Caco-2 (cell line): ENCODE results near the gene STK32B. TPM values are rescaled to one million over a fixed set of nuclear protein-coding genes. Genes with fewer than 3 reads are reported as not detected.

Source experiments
- BruUV-seq: library from RNA; stranded (reverse); fragments of 400-500 nt; replicated peaks from 2 replicates; lab custom pipeline; 2021; lab: Mats Ljungman, UMichigan
- CTCF ChIA-PET: fragments of 300-600 bp; sonication (Branson Sonifier 250); formaldehyde crosslinking; loops from one replicate; lab custom pipeline; 2022; ENCODE audit warnings: antibody characterized with exemption; lab: Charles Lee
- POLR2A ChIA-PET: fragments of 300-600 bp; sonication (Branson Sonifier 250); formaldehyde crosslinking; loops from one replicate; lab custom pipeline; 2022; ENCODE audit warnings: antibody characterized with exemption; lab: Charles Lee
- DNase-seq, 2 experiments: peaks; one replicate each; pipeline versions ENCODE4 v3.0.0 to v3.0.0-alpha.2; 2020 to 2022
- H3K27me3 ChIP-seq: replicated peaks from 2 replicates; pipeline ENCODE4 v1.6.0; 2011; ENCODE audit warnings: low read length; ENCODE audit not compliant: control insufficient read depth, insufficient read depth
- H3K36me3 ChIP-seq: 2 replicates; pipeline ENCODE4 v1.5.1; 2011; ENCODE audit warnings: low read length; ENCODE audit not compliant: control insufficient read depth, insufficient read depth
- H3K4me1 ChIP-seq: fragments of 250-450 bp; sonication (Bioruptor Pico); 2 replicates; pipeline ENCODE4 v1.5.1; 2020; ENCODE audit warnings: mild to moderate bottlenecking
- H3K4me3 ChIP-seq: 2 replicates; pipeline ENCODE4 v1.5.1; 2011; ENCODE audit warnings: low read depth, mild to moderate bottlenecking, control low read depth, low read length
- H3K9me3 ChIP-seq: fragments of 250-450 bp; sonication (Bioruptor Pico); 2 replicates; pipeline ENCODE4 v1.5.1; 2020; ENCODE audit warnings: mild to moderate bottlenecking, moderate library complexity
- H3K27ac Mint-ChIP-seq: one replicate; pipeline ENCODE4 v1.8.0; 2022; ENCODE audit warnings: mixed read lengths; ENCODE audit not compliant: unreplicated experiment
- H3K27me3 Mint-ChIP-seq: one replicate; pipeline ENCODE4 v1.8.0; 2022; ENCODE audit warnings: mixed read lengths; ENCODE audit not compliant: insufficient read depth, unreplicated experiment
- H3K36me3 Mint-ChIP-seq: one replicate; pipeline ENCODE4 v1.8.0; 2022; ENCODE audit warnings: mild to moderate bottlenecking, mixed read lengths; ENCODE audit not compliant: insufficient read depth, unreplicated experiment
- H3K4me1 Mint-ChIP-seq: one replicate; pipeline ENCODE4 v1.8.0; 2022; ENCODE audit warnings: low read depth, mixed read lengths; ENCODE audit not compliant: unreplicated experiment
- H3K4me3 Mint-ChIP-seq: one replicate; pipeline ENCODE4 v1.8.0; 2022; ENCODE audit warnings: mild to moderate bottlenecking, moderate library complexity, mixed read lengths; ENCODE audit not compliant: unreplicated experiment
- H3K9me3 Mint-ChIP-seq: one replicate; pipeline ENCODE4 v1.8.0; 2022; ENCODE audit warnings: mixed read lengths; ENCODE audit not compliant: unreplicated experiment
- CTCF ChIP-seq, 2 experiments: fragments of 200-600 bp in 1 of 2; IDR thresholded peaks; 1 replicate in 1 of 2; 2 replicates in 1 of 2; pipeline versions ENCODE4 v1.5.1 to v1.8.0; 2011 to 2022; ENCODE audit warnings: antibody characterized with exemption in 1 of 2, control low read depth in 1 of 2, inconsistent platforms in 1 of 2, low read depth in 1 of 2, low read length in 1 of 2, mild to moderate bottlenecking in 1 of 2, moderate library complexity in 1 of 2; ENCODE audit not compliant: insufficient read depth in 1 of 2, severe bottlenecking in 1 of 2, unreplicated experiment in 1 of 2
- intact Hi-C: fragments of 100-400 bp; cut with micrococcal nuclease; formaldehyde crosslinking; loops from one replicate; pipeline ENCODE4 v1.10.0; 2022; ENCODE audit not compliant: unreplicated experiment
- total RNA-seq: library from RNA; stranded (reverse); gene quantifications from 2 replicates; pipeline ENCODE4 v1.2.3, GENCODE V29; 2022

Gene STK32B
- total RNA-seq, 1 experiment from 2014 or later: 11.2 TPM

- Mint-ChIP-seq H3K27ac (no peak overlapping the region), H3K4me3 (no peak overlapping the region), H3K9me3 (peaks cover 30% of the 10 kb centered on the region), H3K36me3 (no peaks in the 10 kb centered on the region), H3K4me1 (no peaks in the 10 kb centered on the region), H3K27me3 (no peaks in the 10 kb centered on the region)
- POLR2A ChIA-PET: no interaction called here
- no peaks in the 10 kb centered on the region for H3K27me3 ChIP-seq
- no peaks in the 10 kb centered on the region for H3K36me3 ChIP-seq
- intact Hi-C loops: no loop called here
- CTCF ChIA-PET: no interaction called here
- no peak for TF ChIP-seq CTCF (IDR thresholded peaks at IDR 0.05; ENCODE audit: insufficient read depth in 1 of 2, low read depth in 1 of 2, low read length in 1 of 2, severe bottlenecking in 1 of 2, unreplicated experiment in 1 of 2)
- no peak overlapping the region for H3K4me3 ChIP-seq
- no peaks in the 10 kb centered on the region for H3K9me3 ChIP-seq
- DNase-seq: no peak
- H3K4me1 ChIP-seq: no peaks in the 10 kb centered on the region
- BruUV-seq: no TSS peak
Observed at GRCh38 chr4:5134620-5135019, 83.3 kb downstream of the STK32B start.

GRCh38 chr4:5137226-5137625 lies 85.9 kb downstream of the STK32B start:
- peaks cover 10% of the 10 kb centered on the region for H3K9me3 Mint-ChIP-seq
- intact Hi-C loops: no loop called here
- H3K36me3 Mint-ChIP-seq: no peaks in the 10 kb centered on the region
- ChIA-PET CTCF (no interaction called here), POLR2A (no interaction called here)
- no peaks in the 10 kb centered on the region for H3K4me1 Mint-ChIP-seq
- no peaks in the 10 kb centered on the region for H3K9me3 ChIP-seq
- no peaks in the 10 kb centered on the region for H3K27me3 Mint-ChIP-seq
- H3K4me1 ChIP-seq: no peaks in the 10 kb centered on the region
- TF ChIP-seq CTCF (IDR thresholded peaks at IDR 0.05; ENCODE audit: insufficient read depth in 1 of 2, low read depth in 1 of 2, low read length in 1 of 2, severe bottlenecking in 1 of 2, unreplicated experiment in 1 of 2): no peak
- H3K27me3 ChIP-seq: no peaks in the 10 kb centered on the region
- H3K4me3 Mint-ChIP-seq: no peak overlapping the region
- DNase-seq: no peak
- no peak overlapping the region for H3K27ac Mint-ChIP-seq
- no TSS peak for BruUV-seq
- H3K36me3 ChIP-seq: no peaks in the 10 kb centered on the region
- H3K4me3 ChIP-seq: no peak overlapping the region

- Histone ChIP-seq H3K36me3 (no peaks in the 10 kb centered on the region), H3K4me1 (no peaks in the 10 kb centered on the region), H3K4me3 (no peak overlapping the region), H3K9me3 (no peaks in the 10 kb centered on the region), H3K27me3 (no peaks in the 10 kb centered on the region)
- BruUV-seq: no TSS peak
- Mint-ChIP-seq H3K27me3 (no peaks in the 10 kb centered on the region), H3K4me1 (no peaks in the 10 kb centered on the region), H3K27ac (no peak overlapping the region), H3K36me3 (no peaks in the 10 kb centered on the region), H3K4me3 (no peak overlapping the region), H3K9me3 (peaks cover 10% of the 10 kb centered on the region)
- no peak for DNase-seq
- intact Hi-C loops: no loop called here
- ChIA-PET POLR2A (no interaction called here), CTCF (interaction anchor here (0.6 to 0.7 kb wide), 2 partner anchors 83 to 99 kb away, joined by 4 read pairs; no protein-coding TSS in a partner anchor)
- TF ChIP-seq CTCF (IDR thresholded peaks at IDR 0.05; ENCODE audit: insufficient read depth in 1 of 2, low read depth in 1 of 2, low read length in 1 of 2, severe bottlenecking in 1 of 2, unreplicated experiment in 1 of 2): no peak
Observed at GRCh38 chr4:5137927-5138326, 86.6 kb downstream of the STK32B start.
